GM18520 (cell line): ENCODE measurements around the gene NDUFAF8.

Experiments
- ATAC-seq: cut with Tn5 transposase; IDR thresholded peaks from one replicate; pipeline ENCODE4 v1.9.1; 2021; ENCODE audit not compliant: unreplicated experiment

NDUFAF8 gene

GRCh38 chr17:81267390-81268067 lies 28.4 kb downstream of the NDUFAF8 start:
- ATAC-seq: no peak

GRCh38 chr17:81270279-81270678 lies 31.2 kb downstream of the NDUFAF8 start:
- ATAC-seq: no peak

GRCh38 chr17:81271226-81271625 lies 32.1 kb downstream of the NDUFAF8 start:
- ATAC-seq: no peak

- no peak for ATAC-seq
Measured at GRCh38 chr17:81272616-81273015, 33.5 kb downstream of the NDUFAF8 start.

GRCh38 chr17:81273698-81274470 lies 34.8 kb downstream of the NDUFAF8 start:
- no peak for ATAC-seq

- no peak for ATAC-seq
Measured at GRCh38 chr17:81274471-81274855, 35.3 kb downstream of the NDUFAF8 start.

- ATAC-seq: no peak
Measured at GRCh38 chr17:81276781-81277180, 37.7 kb downstream of the NDUFAF8 start.

- no peak for ATAC-seq
Measured at GRCh38 chr17:81277421-81277820, 38.3 kb downstream of the NDUFAF8 start.

GRCh38 chr17:81277946-81278693 lies 39.0 kb downstream of the NDUFAF8 start:
- ATAC-seq: no peak

GRCh38 chr17:81278831-81279230 lies 39.7 kb downstream of the NDUFAF8 start:
- ATAC-seq: no peak

- ATAC-seq: no peak
Measured at GRCh38 chr17:81279278-81280275, 40.5 kb downstream of the NDUFAF8 start.

GRCh38 chr17:81280571-81280970 lies 41.5 kb downstream of the NDUFAF8 start:
- no peak for ATAC-seq

- no peak for ATAC-seq
Measured at GRCh38 chr17:81282141-81282540, 43.0 kb downstream of the NDUFAF8 start.

GRCh38 chr17:81282876-81283275 lies 43.8 kb downstream of the NDUFAF8 start:
- ATAC-seq: no peak

- no peak for ATAC-seq
Measured at GRCh38 chr17:81285179-81285878, 46.2 kb downstream of the NDUFAF8 start.

GRCh38 chr17:81285894-81286293 lies 46.8 kb downstream of the NDUFAF8 start:
- no peak for ATAC-seq

- ATAC-seq: no peak
Measured at GRCh38 chr17:81286491-81287145, 47.5 kb downstream of the NDUFAF8 start.

- ATAC-seq: no peak
Measured at GRCh38 chr17:81287152-81287551, 48.0 kb downstream of the NDUFAF8 start.

GRCh38 chr17:81287741-81288430 lies 48.8 kb downstream of the NDUFAF8 start:
- no peak for ATAC-seq
